A673 (cell line): ENCODE results near the gene NFATC1.

Source experiments
- EZH2 ChIP-seq: fragments of 200-600 bp; sonication (generic); IDR thresholded peaks from 2 replicates; pipeline ENCODE4 v1.6.1; 2017; ENCODE audit warnings: borderline replicate concordance, low read depth, mild to moderate bottlenecking, mixed read lengths, antibody characterized with exemption, low read length; ENCODE audit not compliant: poor library complexity, severe bottlenecking
- TF ChIP-seq, protein P1 (sequence below): fragments of 300-800, 200-600 bp; sonication (generic); conservative IDR thresholded peaks from 2 replicates; pipeline ENCODE4 v1.5.1; 2017; ENCODE audit warnings: low read depth, mild to moderate bottlenecking, antibody characterized with exemption, low read length, moderate library complexity, mixed read lengths

DNA sequence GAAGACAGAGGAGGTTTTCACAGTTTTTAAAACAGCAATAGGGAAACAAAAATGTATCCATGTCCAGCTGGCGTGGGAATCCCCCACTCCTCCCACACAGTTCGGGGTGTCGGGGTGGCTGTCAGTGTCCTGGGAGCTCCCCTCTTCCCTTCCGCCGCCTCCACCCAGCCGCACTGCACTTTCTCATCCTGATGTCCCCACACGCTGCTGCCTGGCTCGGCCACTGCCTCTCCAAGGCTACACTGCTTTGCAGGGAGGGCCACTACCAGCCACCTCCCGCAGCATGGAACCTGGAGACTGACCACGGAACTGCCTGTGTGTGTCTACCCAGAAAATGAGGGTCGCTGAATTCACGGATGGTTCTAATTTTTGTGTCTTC, 145.2 kb downstream of the NFATC1 start:
- TF ChIP-seq, protein P1, sequence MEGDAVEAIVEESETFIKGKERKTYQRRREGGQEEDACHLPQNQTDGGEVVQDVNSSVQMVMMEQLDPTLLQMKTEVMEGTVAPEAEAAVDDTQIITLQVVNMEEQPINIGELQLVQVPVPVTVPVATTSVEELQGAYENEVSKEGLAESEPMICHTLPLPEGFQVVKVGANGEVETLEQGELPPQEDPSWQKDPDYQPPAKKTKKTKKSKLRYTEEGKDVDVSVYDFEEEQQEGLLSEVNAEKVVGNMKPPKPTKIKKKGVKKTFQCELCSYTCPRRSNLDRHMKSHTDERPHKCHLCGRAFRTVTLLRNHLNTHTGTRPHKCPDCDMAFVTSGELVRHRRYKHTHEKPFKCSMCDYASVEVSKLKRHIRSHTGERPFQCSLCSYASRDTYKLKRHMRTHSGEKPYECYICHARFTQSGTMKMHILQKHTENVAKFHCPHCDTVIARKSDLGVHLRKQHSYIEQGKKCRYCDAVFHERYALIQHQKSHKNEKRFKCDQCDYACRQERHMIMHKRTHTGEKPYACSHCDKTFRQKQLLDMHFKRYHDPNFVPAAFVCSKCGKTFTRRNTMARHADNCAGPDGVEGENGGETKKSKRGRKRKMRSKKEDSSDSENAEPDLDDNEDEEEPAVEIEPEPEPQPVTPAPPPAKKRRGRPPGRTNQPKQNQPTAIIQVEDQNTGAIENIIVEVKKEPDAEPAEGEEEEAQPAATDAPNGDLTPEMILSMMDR, result no peak
- TF ChIP-seq EZH2, result no peak
